ENCODE results near the gene PAPPA.

The PAPPA gene

GRCh38 chr9:116318468-116319374, 165.1 kb downstream of the PAPPA start:
- Histone ChIP-seq H3K4me1 (no peaks in the 10 kb centered on the region), H3K27me3 (ENCODE audit: control insufficient read depth, insufficient read depth, low read length) (no peaks in the 10 kb centered on the region), H3K36me3 (ENCODE audit: control insufficient read depth, insufficient read depth, low read length) (no peaks in the 10 kb centered on the region), H3K9me3 (ENCODE audit: control insufficient read depth, low read length) (no peaks in the 10 kb centered on the region), H3K27ac (no peak overlapping the region), H3K9ac (no peak overlapping the region), H3K79me2 (no peaks in the 10 kb centered on the region), H2AFZ (no peak overlapping the region), H3K4me2 (ENCODE audit: low read length) (no peak overlapping the region), H3K4me3 (ENCODE audit: low read depth, low read length) (no peak overlapping the region)
- TF ChIP-seq, protein P1, sequence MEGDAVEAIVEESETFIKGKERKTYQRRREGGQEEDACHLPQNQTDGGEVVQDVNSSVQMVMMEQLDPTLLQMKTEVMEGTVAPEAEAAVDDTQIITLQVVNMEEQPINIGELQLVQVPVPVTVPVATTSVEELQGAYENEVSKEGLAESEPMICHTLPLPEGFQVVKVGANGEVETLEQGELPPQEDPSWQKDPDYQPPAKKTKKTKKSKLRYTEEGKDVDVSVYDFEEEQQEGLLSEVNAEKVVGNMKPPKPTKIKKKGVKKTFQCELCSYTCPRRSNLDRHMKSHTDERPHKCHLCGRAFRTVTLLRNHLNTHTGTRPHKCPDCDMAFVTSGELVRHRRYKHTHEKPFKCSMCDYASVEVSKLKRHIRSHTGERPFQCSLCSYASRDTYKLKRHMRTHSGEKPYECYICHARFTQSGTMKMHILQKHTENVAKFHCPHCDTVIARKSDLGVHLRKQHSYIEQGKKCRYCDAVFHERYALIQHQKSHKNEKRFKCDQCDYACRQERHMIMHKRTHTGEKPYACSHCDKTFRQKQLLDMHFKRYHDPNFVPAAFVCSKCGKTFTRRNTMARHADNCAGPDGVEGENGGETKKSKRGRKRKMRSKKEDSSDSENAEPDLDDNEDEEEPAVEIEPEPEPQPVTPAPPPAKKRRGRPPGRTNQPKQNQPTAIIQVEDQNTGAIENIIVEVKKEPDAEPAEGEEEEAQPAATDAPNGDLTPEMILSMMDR (IDR thresholded peaks at IDR 0.05) = no peak

- Histone ChIP-seq H3K4me3 (ENCODE audit: low read depth, low read length) (no peak overlapping the region), H3K9me3 (ENCODE audit: control insufficient read depth, low read length) (no peaks in the 10 kb centered on the region), H3K27me3 (ENCODE audit: control insufficient read depth, insufficient read depth, low read length) (no peaks in the 10 kb centered on the region), H3K4me1 (no peaks in the 10 kb centered on the region), H3K9ac (no peak overlapping the region), H3K27ac (no peak overlapping the region), H3K36me3 (ENCODE audit: control insufficient read depth, insufficient read depth, low read length) (no peaks in the 10 kb centered on the region), H3K79me2 (no peaks in the 10 kb centered on the region), H3K4me2 (ENCODE audit: low read length) (no peak overlapping the region), H2AFZ (no peak overlapping the region)
- TF ChIP-seq, protein P1 (IDR thresholded peaks at IDR 0.05) = no peak
Measured at GRCh38 chr9:116319480-116319879, 165.9 kb downstream of the PAPPA start.

DNA sequence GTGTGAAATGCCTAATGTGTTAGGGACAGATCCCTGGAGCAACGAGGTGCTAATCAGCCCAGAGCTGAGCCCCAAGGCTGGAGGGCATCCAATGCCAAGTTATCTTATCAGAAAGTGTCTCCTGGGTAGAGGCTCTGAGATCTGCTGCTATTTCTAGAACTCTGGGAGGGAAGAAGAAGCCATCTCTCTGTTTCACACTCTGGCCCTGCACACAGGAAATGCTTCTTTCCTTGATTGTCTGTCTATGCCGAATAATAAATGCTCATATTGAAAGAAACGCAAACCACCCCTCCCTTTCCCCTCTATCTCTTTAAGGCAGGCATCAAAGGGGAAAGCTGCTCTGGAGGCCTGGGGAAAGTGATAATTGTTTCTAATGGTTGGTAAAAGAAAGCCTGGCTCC, 166.7 kb downstream of the PAPPA start:
- Histone ChIP-seq H3K9me3 (ENCODE audit: control insufficient read depth, low read length) (no peaks in the 10 kb centered on the region), H3K79me2 (no peaks in the 10 kb centered on the region), H3K4me3 (ENCODE audit: low read depth, low read length) (no peak overlapping the region), H3K4me1 (no peaks in the 10 kb centered on the region), H3K27me3 (ENCODE audit: control insufficient read depth, insufficient read depth, low read length) (no peaks in the 10 kb centered on the region), H3K36me3 (ENCODE audit: control insufficient read depth, insufficient read depth, low read length) (no peaks in the 10 kb centered on the region), H3K27ac (no peak overlapping the region), H2AFZ (no peak overlapping the region), H3K9ac (no peak overlapping the region), H3K4me2 (ENCODE audit: low read length) (no peak overlapping the region)
- TF ChIP-seq, protein P1 (IDR thresholded peaks at IDR 0.05) = no peak

DNA sequence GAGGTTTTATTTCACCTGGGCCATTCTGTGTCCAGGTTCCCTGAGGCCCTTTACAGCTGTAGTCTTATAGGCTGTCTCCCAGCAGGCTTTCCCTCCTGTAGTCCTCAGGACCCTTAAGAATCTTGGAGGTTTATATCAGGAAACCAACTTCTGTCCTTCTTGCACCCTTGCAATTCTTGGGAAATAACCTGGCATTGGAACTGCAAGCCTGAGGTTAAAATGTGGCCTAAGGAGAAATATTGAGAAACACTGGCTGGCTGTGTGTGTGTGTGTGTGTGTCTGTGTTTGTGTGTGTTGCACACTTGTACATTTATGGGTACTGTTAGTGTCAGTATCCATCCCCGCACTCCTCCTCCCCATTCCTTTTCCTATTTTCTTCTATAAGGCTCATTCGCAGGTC, 168.9 kb downstream of the PAPPA start:
- Histone ChIP-seq H3K9me3 (ENCODE audit: control insufficient read depth, low read length) (no peaks in the 10 kb centered on the region), H2AFZ (no peak overlapping the region), H3K9ac (no peak overlapping the region), H3K36me3 (ENCODE audit: control insufficient read depth, insufficient read depth, low read length) (no peaks in the 10 kb centered on the region), H3K27ac (no peak overlapping the region), H3K4me2 (ENCODE audit: low read length) (no peak overlapping the region), H3K4me3 (ENCODE audit: low read depth, low read length) (no peak overlapping the region), H3K79me2 (no peaks in the 10 kb centered on the region), H3K27me3 (ENCODE audit: control insufficient read depth, insufficient read depth, low read length) (no peaks in the 10 kb centered on the region), H3K4me1 (no peaks in the 10 kb centered on the region)
- TF ChIP-seq, protein P1 (IDR thresholded peaks at IDR 0.05) = no peak

- no peak overlapping the region for H2AFZ ChIP-seq
Measured at GRCh38 chr9:116323012-116323411, 169.4 kb downstream of the PAPPA start.

More at GRCh38 chr9:116323012-116323411, 169.4 kb downstream of the PAPPA start:
- Histone ChIP-seq H3K9ac (no peak overlapping the region), H3K9me3 (ENCODE audit: control insufficient read depth, low read length) (no peaks in the 10 kb centered on the region), H3K4me1 (no peaks in the 10 kb centered on the region), H3K27ac (no peak overlapping the region), H3K27me3 (ENCODE audit: control insufficient read depth, insufficient read depth, low read length) (no peaks in the 10 kb centered on the region), H3K4me3 (ENCODE audit: low read depth, low read length) (no peak overlapping the region), H3K4me2 (ENCODE audit: low read length) (no peak overlapping the region), H3K36me3 (ENCODE audit: control insufficient read depth, insufficient read depth, low read length) (no peaks in the 10 kb centered on the region), H3K79me2 (no peaks in the 10 kb centered on the region)
- TF ChIP-seq, protein P1 (IDR thresholded peaks at IDR 0.05) = no peak

All from parathyroid adenoma (tissue), 2 donors.